Transverse colon (tissue), 4 donors: ENCODE results near the gene TAS2R16. TPM values are rescaled to one million over a fixed set of nuclear protein-coding genes. Genes with fewer than 3 reads are reported as not detected.

ENCODE experiments used
- DNase-seq: peaks from one replicate; pipeline ENCODE4 v3.0.0-alpha.2; 2019
- H3K27ac ChIP-seq, 4 donors: fragments of 200-600 bp; sonication (generic); 2 replicates each; pipeline ENCODE4 v1.5.1; 2016 to 2018; ENCODE audit warnings: inconsistent platforms in 4 of 4
- H3K27me3 ChIP-seq: fragments of 200-600 bp; sonication (generic); 2 replicates; pipeline ENCODE4 v1.5.1; 2017; ENCODE audit warnings: inconsistent platforms
- H3K36me3 ChIP-seq, 4 donors: fragments of 200-600 bp; sonication (generic); 2 replicates each; pipeline ENCODE4 v1.5.1; 2017 to 2019; ENCODE audit warnings: inconsistent platforms in 4 of 4
- H3K4me1 ChIP-seq, 4 donors: fragments of 200-600 bp; sonication (generic); 2 replicates each; pipeline ENCODE4 v1.5.1; 2017 to 2020; ENCODE audit warnings: inconsistent platforms in 4 of 4
- H3K4me3 ChIP-seq, 4 donors: fragments of 200-600 bp; sonication (generic); 1 replicate in 1 of 4; 2 replicates in 3 of 4; pipeline versions ENCODE4 v1.5.1 to v1.6.1; 2017 to 2019; ENCODE audit warnings: inconsistent platforms in 4 of 4
- H3K9me3 ChIP-seq, 2 donors: fragments of 200-600 bp; sonication (generic); 2 replicates each; pipeline ENCODE4 v1.5.1; 2017 to 2019; ENCODE audit warnings: inconsistent platforms in 2 of 2
- CTCF ChIP-seq, 5 experiments: fragments of 200-600 bp in 3 of 5; fragments of 450-650 bp in 2 of 5; sonication (generic) in 3 of 5; IDR thresholded peaks; 1 replicate in 2 of 5; 2 replicates in 3 of 5; pipeline ENCODE4 v1.5.1; 2016 to 2017; ENCODE audit warnings: antibody characterized with exemption in 5 of 5, inconsistent platforms in 3 of 5, mild to moderate bottlenecking in 2 of 5, moderate library complexity in 1 of 5
- EP300 ChIP-seq: sonication (generic); formaldehyde crosslinking; IDR thresholded peaks from one replicate; pipeline ENCODE4 v1.6.1; 2017; ENCODE audit warnings: antibody characterized with exemption, low read depth
- POLR2A ChIP-seq: fragments of 450-650 bp; IDR thresholded peaks from one replicate; pipeline ENCODE4 v1.6.1; 2016; ENCODE audit warnings: antibody characterized with exemption, mild to moderate bottlenecking, moderate library complexity
- POLR2AphosphoS5 ChIP-seq, 3 donors: sonication (generic); formaldehyde crosslinking; IDR thresholded peaks; one replicate each; pipeline ENCODE4 v1.6.1; 2016; ENCODE audit warnings: antibody characterized with exemption in 3 of 3
- WGBS, 2 donors: methylation state at CpG; one replicate each; pipeline ENCODE4 v1.1.5; 2018; ENCODE audit warnings: low coverage in 1 of 2; 5-methylcytosine and 5-hydroxymethylcytosine counted together
- in situ Hi-C, 4 donors: fragments of 200-750 bp; cut with MboI; loops; one replicate each; pipeline versions ENCODE4 v1.15.0 to v1.15.1; 2017; ENCODE audit warnings: low sequenced_read_pairs in 3 of 4, low pct_ligation_motif_present in 1 of 4, low pct_unique_long_range_greater_than_20kb in 1 of 4
- intact Hi-C: fragments of 100-400 bp; cut with DNase I; formaldehyde crosslinking; loops from one replicate; pipeline ENCODE4 v1.15.1; 2023; ENCODE audit warnings: low total_unique reads
- total RNA-seq, 4 donors: library from RNA; depleted of rRNA; stranded (reverse); fragments of >200 nt; gene quantifications; one replicate each; pipeline ENCODE4 v1.1.0, GENCODE V29; 2016

Gene TAS2R16
- total RNA-seq = not detected

GRCh38 chr7:122995600-122995999 lies at the start of gene TAS2R16:
Gene TAS2R16, minus strand, starts transcription at chr7:122995700. Its CDS starts 66 bp downstream, at chr7:122995634.
- intact Hi-C loops = no loop called here
- Histone ChIP-seq H3K27ac (no peak within 1 kb of the TSS), H3K4me3 (no peak within 1 kb of the TSS), H3K36me3 (no peaks in the 10 kb centered on the region), H3K27me3 (no peaks in the 10 kb centered on the region), H3K9me3 (no peaks in the 10 kb centered on the region), H3K4me1 (no peaks in the 10 kb centered on the region)
- no peak for TF ChIP-seq POLR2AphosphoS5 (IDR thresholded peaks at IDR 0.05)
- TF ChIP-seq POLR2A = no peak
- no peak for TF ChIP-seq CTCF (IDR thresholded peaks at IDR 0.05)
- TF ChIP-seq EP300 = no peak
- in situ Hi-C loops = no loop called here
- no peak for DNase-seq

- no peaks in the 10 kb centered on the region for H3K4me1 ChIP-seq
- H3K27me3 ChIP-seq = no peaks in the 10 kb centered on the region
- no peak for DNase-seq
- in situ Hi-C loops (no loop called here), intact Hi-C loops (no loop called here)
- no peak for TF ChIP-seq POLR2AphosphoS5 (IDR thresholded peaks at IDR 0.05)
- TF ChIP-seq POLR2A = no peak
- TF ChIP-seq CTCF (IDR thresholded peaks at IDR 0.05) = no peak
- TF ChIP-seq EP300 = no peak
- H3K4me3 ChIP-seq = no peak overlapping the region
- no peak overlapping the region for H3K27ac ChIP-seq
- H3K36me3 ChIP-seq = no peaks in the 10 kb centered on the region
- H3K9me3 ChIP-seq = peaks cover 3 to 4% of the 10 kb centered on the region in 2 donors
These were observed 48.1 kb upstream of the TAS2R16 start for GRCh38 chr7:123043642-123044041.

GRCh38 chr7:123041101-123041500 lies 45.6 kb upstream of the TAS2R16 start:
- Histone ChIP-seq H3K4me1 (no peaks in the 10 kb centered on the region), H3K9me3 (no peaks in the 10 kb centered on the region), H3K27me3 (no peaks in the 10 kb centered on the region), H3K27ac (no peak overlapping the region), H3K36me3 (no peaks in the 10 kb centered on the region), H3K4me3 (no peak overlapping the region)
- DNase-seq = no peak
- intact Hi-C loops = no loop called here
- in situ Hi-C loops = no loop called here
- 56% methylated on average over 1 of the region's 1 CpG for WGBS, 2 donors
- no peak for TF ChIP-seq CTCF (IDR thresholded peaks at IDR 0.05)
- TF ChIP-seq POLR2A = no peak
- no peak for TF ChIP-seq POLR2AphosphoS5 (IDR thresholded peaks at IDR 0.05)
- no peak for TF ChIP-seq EP300

- H3K27me3 ChIP-seq = no peaks in the 10 kb centered on the region
- H3K9me3 ChIP-seq = no peaks in the 10 kb centered on the region
- no peak overlapping the region for H3K4me3 ChIP-seq
- in situ Hi-C loops = no loop called here
- TF ChIP-seq POLR2AphosphoS5 (IDR thresholded peaks at IDR 0.05) (no peak), POLR2A (no peak), CTCF (IDR thresholded peaks at IDR 0.05) (no peak), EP300 (no peak)
- intact Hi-C loops = no loop called here
- no peak for DNase-seq
- no peak overlapping the region for H3K27ac ChIP-seq
- H3K36me3 ChIP-seq = no peaks in the 10 kb centered on the region
- whole genome bisulfite sequencing, 2 donors = 46 to 47% methylated on average over 3 of the region's 3 CpGs
- no peaks in the 10 kb centered on the region for H3K4me1 ChIP-seq
These were observed 43.8 kb upstream of the TAS2R16 start for GRCh38 chr7:123039269-123039668.
